Keratinocyte (primary cell): ENCODE data around the gene TYW1B. TPM values are rescaled to one million over a fixed set of nuclear protein-coding genes. Genes with fewer than 3 reads are reported as not detected.
"Not testable (repeated sequence)": the region's sequence is repeated elsewhere in the genome, so short reads cannot be mapped to it uniquely, and the experiment has no call there.

Source experiments
- DNase-seq: peaks from one replicate; pipeline ENCODE4 v3.0.0-alpha.2; 2011; ENCODE audit warnings: low read depth, missing footprints, low spot score
- FAIRE-seq: peaks from 2 replicates; lab custom pipeline; 2011; peaks lifted over from hg19 to GRCh38; lab: Jason Lieb, UNC
- H2AFZ ChIP-seq: 2 replicates; pipeline ENCODE4 v1.6.0; 2012; ENCODE audit warnings: low read length, control low read depth, inconsistent platforms; ENCODE audit not compliant: control insufficient read depth
- H3K27ac ChIP-seq: 2 replicates; pipeline ENCODE4 v1.5.1; 2011; ENCODE audit warnings: low read length; ENCODE audit not compliant: control insufficient read depth, insufficient read depth
- H3K27me3 ChIP-seq: 3 replicates; pipeline ENCODE4 v1.6.0; 2011; ENCODE audit warnings: low read length; ENCODE audit not compliant: control insufficient read depth, insufficient read depth; ENCODE audit errors: extremely low read depth
- H3K36me3 ChIP-seq, 2 experiments: 2 replicates in 1 of 2; 3 replicates in 1 of 2; pipeline ENCODE4 v1.5.1; 2011; ENCODE audit warnings: low read length in 2 of 2, mild to moderate bottlenecking in 1 of 2; ENCODE audit not compliant: control insufficient read depth in 2 of 2, insufficient read depth in 2 of 2; ENCODE audit errors: extremely low read depth in 1 of 2
- H3K4me1 ChIP-seq: 3 replicates; pipeline ENCODE4 v1.5.1; 2011; ENCODE audit warnings: low read length; ENCODE audit not compliant: control insufficient read depth, insufficient read depth; ENCODE audit errors: extremely low read depth
- H3K4me2 ChIP-seq: 3 replicates; pipeline ENCODE4 v1.6.0; 2011; ENCODE audit warnings: low read depth, low read length; ENCODE audit not compliant: control insufficient read depth, insufficient read depth; ENCODE audit errors: extremely low read depth
- H3K4me3 ChIP-seq, 3 experiments: fragments of 200-600 bp in 1 of 3; sonication (generic) in 1 of 3; 2 replicates in 2 of 3; 3 replicates in 1 of 3; pipeline ENCODE4 v1.5.1; 2011 to 2016; ENCODE audit warnings: low read length in 3 of 3, mild to moderate bottlenecking in 3 of 3, control low read depth in 2 of 3, inconsistent platforms in 1 of 3, low read depth in 1 of 3, mixed read lengths in 1 of 3, mixed run types in 1 of 3, moderate library complexity in 1 of 3; ENCODE audit not compliant: control insufficient read depth in 2 of 3, insufficient read depth in 2 of 3; ENCODE audit errors: extremely low read depth in 1 of 3
- H3K79me2 ChIP-seq: 2 replicates; pipeline ENCODE4 v1.6.0; 2012; ENCODE audit warnings: low read length; ENCODE audit not compliant: control insufficient read depth, insufficient read depth
- H3K9ac ChIP-seq: 3 replicates; pipeline ENCODE4 v1.6.0; 2011; ENCODE audit warnings: low read length; ENCODE audit not compliant: control insufficient read depth, insufficient read depth; ENCODE audit errors: extremely low read depth
- H3K9me1 ChIP-seq: 3 replicates; pipeline ENCODE4 v1.6.0; 2011; ENCODE audit warnings: low read length; ENCODE audit not compliant: control insufficient read depth, insufficient read depth; ENCODE audit errors: extremely low read depth
- H3K9me3 ChIP-seq: 2 replicates; pipeline ENCODE4 v1.5.1; 2012; ENCODE audit warnings: low read depth, low read length; ENCODE audit not compliant: control insufficient read depth
- H4K20me1 ChIP-seq: 3 replicates; pipeline ENCODE4 v1.6.0; 2011; ENCODE audit warnings: low read length; ENCODE audit not compliant: control insufficient read depth, insufficient read depth; ENCODE audit errors: extremely low read depth
- EZH2 ChIP-seq: IDR thresholded peaks from one replicate; pipeline ENCODE4 v1.6.1; 2012; ENCODE audit warnings: inconsistent platforms, mild to moderate bottlenecking, low read length, moderate library complexity
- dilution Hi-C: fragments of 300-500 bp; cut with MboI; formaldehyde crosslinking; loops from one replicate; pipeline ENCODE4 v1.7.0; 2020; ENCODE audit warnings: low sequenced_read_pairs; ENCODE audit not compliant: extremely low pct_ligation_motif_present
- polyA plus RNA-seq, 5 experiments: library from polyadenylated mRNA; depleted of rRNA in 3 of 5; stranded (reverse) in 3 of 5; stranded (forward) in 1 of 5; unstranded in 1 of 5; fragments of >200 nt; gene quantifications; 1 replicate in 1 of 5; 2 replicates in 3 of 5; 3 replicates in 1 of 5; pipeline versions ENCODE4 v1.2.1 to v1.2.3, GENCODE V29; 2011 to 2012; ENCODE audit warnings: missing spikeins in 2 of 5, low read depth in 1 of 5, low replicate concordance in 1 of 5
- TF ChIP-seq, protein P1 (sequence below), 3 experiments: IDR thresholded peaks in 1 of 3; conservative IDR thresholded peaks in 1 of 3; optimal IDR thresholded peaks in 1 of 3; 2 replicates in 2 of 3; 3 replicates in 1 of 3; pipeline versions ENCODE3 to v1.5.1; 2011; ENCODE audit warnings: low read length in 3 of 3, mild to moderate bottlenecking in 3 of 3, moderate library complexity in 2 of 3, control low read depth in 1 of 3, inconsistent platforms in 1 of 3; ENCODE audit not compliant: insufficient read depth in 2 of 3; ENCODE audit errors: extremely low read depth in 1 of 3

Gene TYW1B
- polyA plus RNA-seq, 1 donor (not counting 4 experiments of a cell fraction or from before 2014, with no cell fraction given): 2.5 TPM

- Histone ChIP-seq H3K4me2 (no peak overlapping the region), H3K9me3 (no peaks in the 10 kb centered on the region), H3K9me1 (no peaks in the 10 kb centered on the region), H3K36me3 (no peaks in the 10 kb centered on the region), H3K79me2 (no peaks in the 10 kb centered on the region), H2AFZ (no peak overlapping the region), H3K27ac (no peak overlapping the region), H4K20me1 (no peaks in the 10 kb centered on the region), H3K4me1 (peaks cover 4% of the 10 kb centered on the region), H3K27me3 (no peaks in the 10 kb centered on the region), H3K4me3 (no peak overlapping the region), H3K9ac (no peak overlapping the region)
- TF ChIP-seq EZH2: no peak
- TF ChIP-seq, protein P1, sequence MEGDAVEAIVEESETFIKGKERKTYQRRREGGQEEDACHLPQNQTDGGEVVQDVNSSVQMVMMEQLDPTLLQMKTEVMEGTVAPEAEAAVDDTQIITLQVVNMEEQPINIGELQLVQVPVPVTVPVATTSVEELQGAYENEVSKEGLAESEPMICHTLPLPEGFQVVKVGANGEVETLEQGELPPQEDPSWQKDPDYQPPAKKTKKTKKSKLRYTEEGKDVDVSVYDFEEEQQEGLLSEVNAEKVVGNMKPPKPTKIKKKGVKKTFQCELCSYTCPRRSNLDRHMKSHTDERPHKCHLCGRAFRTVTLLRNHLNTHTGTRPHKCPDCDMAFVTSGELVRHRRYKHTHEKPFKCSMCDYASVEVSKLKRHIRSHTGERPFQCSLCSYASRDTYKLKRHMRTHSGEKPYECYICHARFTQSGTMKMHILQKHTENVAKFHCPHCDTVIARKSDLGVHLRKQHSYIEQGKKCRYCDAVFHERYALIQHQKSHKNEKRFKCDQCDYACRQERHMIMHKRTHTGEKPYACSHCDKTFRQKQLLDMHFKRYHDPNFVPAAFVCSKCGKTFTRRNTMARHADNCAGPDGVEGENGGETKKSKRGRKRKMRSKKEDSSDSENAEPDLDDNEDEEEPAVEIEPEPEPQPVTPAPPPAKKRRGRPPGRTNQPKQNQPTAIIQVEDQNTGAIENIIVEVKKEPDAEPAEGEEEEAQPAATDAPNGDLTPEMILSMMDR (optimal IDR thresholded peaks at IDR 0.05 in 1 of 3, IDR thresholded peaks at IDR 0.05 in 1 of 3, conservative IDR thresholded peaks at IDR 0.05 in 1 of 3; ENCODE audit: extremely low read depth in 1 of 3, insufficient read depth in 2 of 3, low read length in 3 of 3): no peak
- FAIRE-seq (no peak), DNase-seq (no peak)
- dilution Hi-C loops: no loop called here
Observed at GRCh38 chr7:72785166-72785955, 42.6 kb downstream of the TYW1B start.

DNA sequence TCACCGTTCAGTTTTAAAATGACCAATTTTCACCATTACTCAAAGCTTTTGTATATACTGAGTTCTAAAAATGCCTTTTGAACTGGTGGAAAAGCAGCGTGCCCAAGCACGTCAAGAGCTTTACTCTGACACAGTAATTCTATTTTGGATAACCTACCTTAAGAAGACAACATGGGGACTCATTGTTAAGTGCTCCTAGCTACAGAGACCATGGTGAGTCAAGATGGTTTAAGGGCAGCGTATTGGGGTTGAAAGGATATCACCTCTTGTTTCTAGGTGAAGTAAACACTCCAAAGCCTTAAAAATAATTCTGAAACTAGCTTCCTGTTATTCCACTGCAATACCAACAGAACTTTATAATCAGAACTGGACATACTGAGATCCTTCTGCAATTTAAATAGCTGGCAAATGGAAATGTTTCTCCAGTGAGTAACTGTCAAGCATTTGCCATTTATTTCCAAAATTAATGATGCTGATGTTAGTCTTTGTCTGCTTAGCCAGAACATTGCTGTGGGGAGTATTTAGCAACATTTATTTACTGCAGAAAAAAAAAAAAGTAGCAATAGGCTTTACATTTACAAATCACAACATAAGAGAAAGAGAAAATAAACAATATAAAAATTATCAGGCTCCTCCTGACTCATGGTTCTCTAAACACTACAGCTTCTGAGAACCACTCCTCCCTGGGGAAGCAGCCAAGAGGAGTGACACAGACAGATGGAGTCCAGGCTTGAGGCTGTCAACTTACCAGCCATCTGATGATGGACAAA lies 44.2 kb downstream of the TYW1B start:
- H3K4me2 ChIP-seq, H4K20me1 ChIP-seq, DNase-seq, H3K79me2 ChIP-seq, H3K4me1 ChIP-seq, H3K36me3 ChIP-seq, H3K4me3 ChIP-seq, H3K9me3 ChIP-seq, H3K27me3 ChIP-seq, H3K9ac ChIP-seq, H2AFZ ChIP-seq, dilution Hi-C loops, H3K9me1 ChIP-seq, H3K27ac ChIP-seq: not testable (repeated sequence)
- peak; percentile 66 for FAIRE-seq
